Activated CD8-positive, alpha-beta memory T cell treated with anti-CD3 and anti-CD28 coated beads, Interleukin-2, amount 50 U/mL, for 48 hours (primary cell): ENCODE data around the gene FOSB.

Experiments
- DNase-seq: peaks from one replicate; pipeline ENCODE4 v3.0.0-alpha.2; 2020

FOSB gene

DNA sequence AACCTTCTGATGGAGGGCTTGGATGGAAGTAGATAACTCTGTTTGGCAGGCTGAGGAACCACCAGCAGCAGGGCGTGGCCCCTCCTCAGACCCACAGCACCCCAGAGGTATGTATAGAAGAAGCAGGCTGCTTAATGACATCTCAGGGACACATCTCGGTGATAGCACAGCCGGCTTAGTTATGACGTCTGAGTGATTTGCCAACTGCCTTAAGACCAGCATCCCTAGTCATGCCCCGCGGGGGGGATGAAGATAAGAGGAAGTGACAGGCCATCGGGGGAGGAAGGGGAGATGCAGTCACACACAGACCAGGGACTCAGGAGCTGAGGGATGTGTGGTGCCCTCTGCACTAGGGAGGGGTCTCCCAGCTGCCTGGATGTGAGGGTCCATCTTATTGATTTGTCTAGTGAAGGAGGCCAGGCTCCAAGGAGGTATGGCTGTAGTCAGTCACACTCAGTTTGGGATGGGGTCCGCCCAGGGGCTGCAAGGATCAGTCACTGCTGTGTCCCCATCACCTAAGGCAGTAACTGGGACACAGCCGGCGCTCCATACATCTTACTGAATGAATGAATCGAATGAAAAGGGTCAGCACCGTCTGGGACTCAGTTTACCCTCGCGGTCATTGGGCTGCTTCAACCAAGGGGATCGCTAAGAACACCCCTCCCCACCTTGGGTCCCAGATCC, 24.9 kb upstream of the FOSB start:
- DNase-seq = no peak

GRCh38 chr19:45443462-45444317, 24.1 kb upstream of the FOSB start:
- peak; percentile 84 for DNase-seq

GRCh38 chr19:45444318-45445041, 23.3 kb upstream of the FOSB start:
- peak; percentile 89 for DNase-seq

GRCh38 chr19:45445139-45445538, 22.7 kb upstream of the FOSB start:
- DNase-seq = no peak

DNA sequence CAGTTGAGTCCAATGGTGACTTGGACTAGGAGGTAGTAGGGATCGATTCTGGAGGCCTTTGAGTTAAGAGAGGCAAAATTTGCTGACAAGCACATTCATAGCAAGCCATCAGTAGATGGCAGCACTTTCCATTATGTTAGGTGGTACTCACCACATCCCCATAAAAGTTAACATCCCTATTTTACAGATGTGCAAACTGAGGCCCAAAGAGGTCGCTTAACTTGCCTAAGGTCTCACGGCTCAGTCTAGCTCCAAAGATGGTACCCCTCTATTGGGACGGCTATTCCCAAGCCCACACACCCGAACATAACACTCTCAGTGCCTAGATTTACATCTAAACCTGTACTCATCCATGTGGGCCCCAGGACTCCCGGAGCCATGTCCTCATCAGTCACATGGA, 21.5 kb upstream of the FOSB start:
- no peak for DNase-seq

DNA sequence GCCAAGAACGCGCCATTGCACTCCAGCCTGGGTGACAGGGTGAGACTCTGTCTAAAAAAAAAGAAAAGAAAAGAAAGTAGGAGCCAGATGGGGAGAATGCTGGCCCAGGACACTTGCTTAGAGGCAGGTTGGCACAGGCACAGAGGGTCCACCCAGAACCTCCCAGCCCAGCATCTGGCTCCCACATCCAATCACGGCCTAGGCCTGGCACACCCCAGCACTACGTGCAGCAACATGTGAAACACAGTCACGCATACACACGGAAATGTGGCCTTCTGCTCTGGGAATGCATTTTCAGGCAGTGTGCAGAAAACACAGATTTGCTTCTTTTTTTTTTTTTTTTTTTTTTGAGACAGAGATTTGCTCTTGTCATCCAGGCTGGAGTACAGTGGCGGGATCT, 20.9 kb upstream of the FOSB start:
- DNase-seq = no peak

- DNase-seq = no peak
These were observed 19.4 kb upstream of the FOSB start for GRCh38 chr19:45448425-45448756.

DNA sequence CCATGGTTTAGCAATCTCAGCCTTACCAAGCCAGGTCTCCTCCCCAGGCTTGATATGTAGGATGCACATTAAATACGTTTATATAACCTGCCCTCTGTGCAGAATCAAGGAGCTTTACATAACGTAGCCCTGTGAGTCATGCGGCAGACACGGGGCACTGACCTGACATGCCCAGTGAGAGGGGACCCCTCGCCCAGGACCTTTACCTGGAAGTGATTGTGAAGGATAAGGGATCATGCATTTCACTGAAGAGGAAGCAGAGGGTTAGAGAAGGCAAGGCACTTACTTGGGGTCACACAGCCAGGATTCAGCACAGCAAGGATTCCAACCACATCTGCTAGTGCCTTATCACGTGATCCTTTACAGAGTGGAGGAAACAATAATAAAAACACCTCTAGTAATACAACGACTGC, 18.9 kb upstream of the FOSB start:
- DNase-seq = no peak

GRCh38 chr19:45450012-45450333, 17.8 kb upstream of the FOSB start:
- no peak for DNase-seq

DNA sequence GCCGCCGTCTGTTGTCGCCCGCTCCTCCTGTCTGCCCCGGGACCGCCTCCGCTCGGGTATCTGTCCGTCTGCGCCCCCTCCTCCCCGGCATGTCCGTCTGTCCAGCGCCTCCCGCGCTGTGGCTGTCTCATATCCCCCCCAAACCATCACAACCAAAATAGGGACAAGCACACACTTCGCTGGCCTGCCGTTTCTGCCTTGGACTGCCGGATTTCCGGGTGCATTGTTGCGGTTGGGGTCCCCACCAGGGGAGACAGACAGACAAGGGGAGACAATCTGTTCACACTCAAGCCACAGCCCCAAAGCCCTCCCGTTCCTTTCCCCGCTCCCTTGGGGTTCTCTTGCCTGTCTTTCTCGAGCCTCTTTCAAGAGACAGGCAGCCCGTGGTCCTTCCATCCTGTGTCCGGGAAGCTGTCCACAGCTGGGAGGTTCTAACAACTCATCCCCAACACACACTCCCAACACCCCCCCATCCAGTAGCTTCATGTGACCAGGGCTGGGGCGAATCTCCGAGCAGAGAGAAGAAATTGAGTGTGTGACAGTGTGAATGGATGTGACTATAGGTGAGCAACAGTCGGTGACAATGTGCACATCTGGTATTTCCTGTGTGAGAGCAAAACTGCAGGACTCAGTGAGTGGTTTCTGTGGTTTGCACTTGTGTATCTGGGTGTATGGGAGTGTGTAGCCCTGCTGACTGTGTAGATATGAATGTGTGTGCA, 16.5 kb upstream of the FOSB start:
- peak; percentile 79 for DNase-seq

GRCh38 chr19:45451850-45452387, 15.9 kb upstream of the FOSB start:
- no peak for DNase-seq

DNA sequence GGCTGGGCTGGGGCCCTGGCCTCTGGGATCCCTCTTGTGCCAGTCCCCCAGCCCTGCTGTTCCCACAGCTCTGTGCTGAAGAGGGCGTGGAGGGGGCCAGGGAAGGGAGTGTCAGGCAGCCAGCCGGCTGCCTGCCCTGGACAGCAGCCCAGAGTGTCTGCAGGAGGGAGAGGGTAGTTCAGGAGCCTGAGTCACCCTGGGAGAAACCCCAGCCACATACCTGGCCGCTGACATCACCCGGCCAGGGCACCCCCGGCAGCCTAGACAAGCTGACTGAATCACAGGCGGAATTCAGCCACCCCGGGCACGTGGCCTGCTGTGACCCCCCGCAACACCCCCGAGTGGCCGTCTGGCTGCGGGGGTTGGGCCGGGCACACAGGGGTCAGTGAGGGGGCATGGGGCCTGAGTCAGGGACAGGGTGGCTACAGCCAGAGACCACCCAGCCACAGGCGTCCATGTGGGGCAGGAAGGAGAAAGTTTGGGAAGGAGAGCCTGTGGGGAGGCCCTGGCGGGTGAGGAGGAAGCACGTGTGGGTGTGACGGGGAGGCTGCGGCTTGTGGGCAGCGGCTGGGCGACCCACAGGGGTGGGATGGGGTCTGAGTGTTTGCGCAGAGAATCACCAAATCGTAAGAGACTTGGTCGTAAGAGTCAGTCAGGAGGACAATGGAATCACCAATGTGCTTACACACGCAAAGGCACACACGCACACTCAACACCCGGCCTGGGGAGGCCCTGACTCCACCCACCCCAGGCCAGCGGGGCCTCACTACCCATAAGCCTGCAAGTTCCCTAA, 11.9 kb upstream of the FOSB start:
- peak; percentile 84 for DNase-seq

DNA sequence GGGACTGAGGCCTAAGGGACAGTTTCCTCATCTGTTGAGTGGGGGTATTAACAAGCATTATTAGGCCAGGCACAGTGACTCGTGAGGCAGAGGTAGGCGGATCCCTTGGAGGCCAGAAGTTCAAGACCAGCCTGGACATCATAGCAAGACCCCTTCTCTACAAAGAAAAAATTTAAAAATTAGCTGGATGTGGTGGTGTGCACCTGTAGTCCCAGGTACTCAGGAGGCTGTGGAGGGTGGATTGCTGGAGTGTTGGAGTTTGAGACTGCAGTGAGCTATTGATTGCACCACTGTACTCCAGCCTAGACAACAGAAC, 11.3 kb upstream of the FOSB start:
- no peak for DNase-seq

DNA sequence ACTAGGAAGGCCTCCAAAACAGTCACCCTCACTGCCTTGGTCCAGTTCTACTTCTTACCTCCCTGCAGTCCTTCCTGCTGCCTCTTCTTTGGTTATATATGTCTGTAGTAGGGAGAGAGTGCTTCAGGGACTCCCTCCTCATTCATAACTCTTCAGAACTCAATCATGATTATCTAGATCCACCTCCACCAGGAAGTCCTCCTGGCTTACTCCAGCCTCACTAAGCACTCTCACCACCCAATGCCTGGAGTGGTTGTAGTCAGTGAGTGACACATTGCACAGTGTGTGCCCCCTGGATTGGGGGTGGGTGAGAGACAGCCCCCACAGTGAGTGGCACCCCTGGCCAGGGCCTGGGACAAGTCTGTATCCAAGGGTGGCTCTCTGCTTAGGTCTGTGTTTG, 10.0 kb upstream of the FOSB start:
- DNase-seq = no peak

- DNase-seq = no peak
These were observed 6.9 kb upstream of the FOSB start for GRCh38 chr19:45460807-45461347.

- no peak for DNase-seq
These were observed 5.6 kb upstream of the FOSB start for GRCh38 chr19:45462174-45462573.

DNA sequence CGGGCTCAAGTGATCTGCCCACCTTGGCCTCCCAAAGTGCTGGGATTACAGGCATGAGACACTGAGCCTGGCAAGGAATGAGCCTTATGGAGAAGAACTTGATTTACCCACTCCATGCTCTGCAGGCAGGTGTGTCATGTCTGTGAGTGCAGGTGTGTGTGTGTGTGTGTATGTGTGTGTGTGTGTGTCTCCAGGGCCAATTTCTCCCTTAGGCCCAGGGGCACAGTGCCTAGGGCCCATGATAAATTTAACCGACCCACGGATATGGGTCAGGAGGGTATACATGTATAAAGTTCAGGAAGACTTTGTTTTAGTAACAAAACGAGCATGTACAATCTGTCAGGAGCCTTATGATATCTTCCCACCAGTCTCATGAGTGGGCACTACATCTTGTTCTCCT, 4.6 kb upstream of the FOSB start:
- DNase-seq = no peak

DNA sequence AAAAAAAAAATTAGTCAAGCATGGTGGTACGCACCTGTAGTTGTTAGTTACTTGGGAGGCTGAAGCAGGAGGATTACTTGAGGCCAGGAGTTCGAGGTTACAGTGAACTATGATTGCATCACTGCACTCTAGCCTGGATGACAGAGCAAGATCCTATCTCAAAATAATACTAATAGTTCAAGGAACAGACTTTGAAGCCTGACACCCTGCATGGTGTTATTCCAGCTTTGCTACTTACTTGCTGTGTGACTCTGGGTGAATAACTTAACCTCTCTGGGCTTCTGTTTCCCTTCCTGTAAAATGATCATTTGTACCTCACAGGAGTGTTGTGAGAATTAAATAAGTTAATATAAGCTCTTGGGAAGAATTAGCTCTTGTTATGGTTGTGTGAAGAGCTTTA, 3.5 kb upstream of the FOSB start:
- DNase-seq = no peak

GRCh38 chr19:45464852-45465441, 2.8 kb upstream of the FOSB start:
- no peak for DNase-seq

- DNase-seq = no peak
These were observed 711 bp upstream of the FOSB start for GRCh38 chr19:45467115-45467455.

DNA sequence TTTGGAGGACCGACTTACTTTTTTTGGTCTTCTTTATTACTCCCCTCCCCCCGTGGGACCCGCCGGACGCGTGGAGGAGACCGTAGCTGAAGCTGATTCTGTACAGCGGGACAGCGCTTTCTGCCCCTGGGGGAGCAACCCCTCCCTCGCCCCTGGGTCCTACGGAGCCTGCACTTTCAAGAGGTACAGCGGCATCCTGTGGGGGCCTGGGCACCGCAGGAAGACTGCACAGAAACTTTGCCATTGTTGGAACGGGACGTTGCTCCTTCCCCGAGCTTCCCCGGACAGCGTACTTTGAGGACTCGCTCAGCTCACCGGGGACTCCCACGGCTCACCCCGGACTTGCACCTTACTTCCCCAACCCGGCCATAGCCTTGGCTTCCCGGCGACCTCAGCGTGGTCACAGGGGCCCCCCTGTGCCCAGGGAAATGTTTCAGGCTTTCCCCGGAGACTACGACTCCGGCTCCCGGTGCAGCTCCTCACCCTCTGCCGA, 409 bp downstream of the FOSB start:
- DNase-seq = peak; percentile 74

GRCh38 chr19:45468803-45469131, 971 bp downstream of the FOSB start:
- no peak for DNase-seq
